HG03280 (cell line): Measurements from ENCODE around the gene TAF13.
A peak's percentile ranks its signal among the peaks of the same experiment; 100 is the strongest.
"Not testable (repeated sequence)": the region's sequence is repeated elsewhere in the genome, so short reads cannot be mapped to it uniquely, and the experiment has no call there.

Experiments
- ATAC-seq: cut with Tn5 transposase; IDR thresholded peaks from one replicate; pipeline ENCODE4 v1.9.1; 2021; ENCODE audit warnings: mild to moderate bottlenecking, moderate library complexity; ENCODE audit not compliant: unreplicated experiment

Gene TAF13

DNA sequence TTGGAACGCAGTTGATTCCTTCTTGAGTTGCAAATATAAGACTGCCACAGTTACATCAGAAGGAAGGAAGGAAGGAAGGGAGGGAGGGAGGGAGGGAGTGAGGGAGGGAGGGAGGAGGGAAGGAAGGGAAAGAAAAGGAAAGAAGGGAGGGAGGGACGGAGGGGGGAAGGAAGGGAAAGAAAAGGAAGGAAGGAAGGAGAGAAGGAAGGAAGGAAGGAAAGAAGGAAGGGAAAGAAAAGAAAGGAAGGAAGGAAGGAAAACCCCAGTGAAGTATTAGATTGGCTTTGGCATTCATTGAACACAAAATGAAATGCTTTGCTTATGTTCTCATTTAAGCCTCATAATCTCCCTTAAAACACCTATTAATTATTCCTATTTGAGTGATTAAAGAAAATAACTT lies 27.5 kb downstream of the TAF13 start:
- ATAC-seq: no peak

DNA sequence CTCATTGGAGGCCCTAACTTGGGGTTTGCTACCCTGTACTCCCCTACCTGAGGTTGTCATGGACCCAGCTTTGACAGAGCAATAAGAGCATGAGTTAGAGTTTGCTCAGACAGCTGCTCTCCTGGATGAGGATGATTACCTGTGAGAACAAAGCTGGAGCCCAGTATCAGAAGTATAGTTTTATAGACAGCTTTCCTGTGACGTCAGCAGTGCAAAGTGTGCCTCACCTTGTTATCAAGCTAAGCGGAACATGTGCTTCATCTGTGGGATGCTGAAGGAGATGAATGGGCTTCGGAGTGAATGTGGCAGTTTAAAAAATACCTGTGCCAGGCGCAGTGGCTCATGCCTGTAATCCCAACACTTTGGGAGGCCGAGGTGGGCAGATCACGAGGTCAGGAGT lies 28.5 kb downstream of the TAF13 start:
- ATAC-seq: no peak

DNA sequence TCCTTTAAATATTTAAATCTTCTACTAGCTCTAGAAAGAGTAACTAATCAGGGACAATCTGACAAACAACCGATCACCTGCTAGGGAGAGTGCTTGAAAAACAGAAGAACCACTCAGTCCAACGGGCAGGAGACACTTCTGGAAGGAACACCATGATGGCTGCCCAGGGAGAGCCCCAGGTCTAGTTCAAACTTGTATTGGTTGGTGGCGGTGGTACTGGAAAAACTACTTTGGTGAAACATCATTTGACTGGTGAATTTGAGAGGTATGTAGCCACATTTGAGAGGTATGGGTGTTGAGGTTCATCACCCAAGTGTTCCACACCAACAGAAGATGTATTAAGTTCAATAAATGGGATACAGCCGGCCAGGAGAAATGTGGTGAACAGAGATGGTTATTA lies 29.1 kb downstream of the TAF13 start:
- no peak for ATAC-seq

DNA sequence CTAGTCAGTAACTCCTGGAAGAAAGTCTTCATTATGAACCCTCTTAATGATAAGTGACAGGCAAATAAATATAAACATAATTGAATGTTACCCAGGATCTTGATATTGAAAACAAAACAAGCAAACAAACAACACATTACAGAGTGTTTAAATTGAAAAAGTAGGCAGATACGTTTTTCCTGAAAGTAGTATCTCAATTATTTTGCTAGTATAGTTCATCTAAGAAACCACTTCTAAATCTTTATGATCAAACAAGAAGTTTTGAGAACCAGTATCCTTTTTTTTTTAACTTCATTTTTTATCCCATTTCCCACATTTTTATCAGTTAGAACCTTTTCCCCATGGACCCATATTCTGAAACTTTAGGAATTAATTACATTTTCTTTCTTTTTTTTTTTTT lies 30.2 kb downstream of the TAF13 start:
- no peak for ATAC-seq

DNA sequence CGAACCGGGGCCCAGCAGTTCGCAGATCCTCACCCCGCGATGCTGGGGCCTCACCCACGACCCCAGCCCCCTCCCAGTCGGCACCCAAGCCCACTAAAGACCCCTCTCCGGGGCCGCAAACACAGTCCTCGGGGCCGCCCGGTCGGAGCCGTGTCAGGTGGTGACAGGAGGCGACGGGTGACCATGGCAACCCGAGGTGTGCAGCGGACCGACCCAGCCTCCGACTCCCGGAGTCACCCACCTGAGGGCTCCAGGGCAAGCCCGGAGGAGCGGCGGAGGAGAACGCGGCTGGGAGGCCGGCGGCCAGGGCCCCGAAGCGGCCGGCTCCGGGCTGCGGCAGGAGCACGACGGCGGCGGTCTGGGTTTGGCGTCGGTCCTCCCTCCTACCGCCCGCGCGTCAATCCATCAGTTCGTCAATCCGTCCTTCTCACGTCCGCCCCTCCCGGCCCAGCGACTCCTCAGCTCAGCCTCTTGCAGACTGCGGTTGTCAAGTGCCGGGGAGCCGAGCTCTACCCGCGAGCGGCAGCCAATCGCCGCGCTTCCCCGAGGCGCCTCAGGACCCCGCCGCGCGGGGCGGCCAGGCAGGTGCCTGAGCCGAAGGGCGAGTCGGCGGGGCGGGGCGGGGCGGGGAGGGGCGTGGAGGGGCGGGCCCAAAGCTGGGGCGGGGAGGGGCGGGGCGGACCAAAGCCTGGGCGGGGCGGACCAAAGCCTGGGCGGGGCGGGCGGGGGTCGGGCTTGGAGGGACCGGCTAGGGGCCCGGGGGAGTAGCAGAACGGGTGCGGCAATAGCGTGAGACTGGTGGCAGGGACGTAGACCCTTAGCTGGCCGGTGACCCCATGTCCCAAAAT lies 34.0 kb downstream of the TAF13 start, which contains the start of gene WDR47:
Gene WDR47, minus strand, starts transcription at position 482 of the 848 bp plus-strand sequence. CDS start 18,590 bp downstream, outside the sequence.
- peak; percentile 94 for ATAC-seq

DNA sequence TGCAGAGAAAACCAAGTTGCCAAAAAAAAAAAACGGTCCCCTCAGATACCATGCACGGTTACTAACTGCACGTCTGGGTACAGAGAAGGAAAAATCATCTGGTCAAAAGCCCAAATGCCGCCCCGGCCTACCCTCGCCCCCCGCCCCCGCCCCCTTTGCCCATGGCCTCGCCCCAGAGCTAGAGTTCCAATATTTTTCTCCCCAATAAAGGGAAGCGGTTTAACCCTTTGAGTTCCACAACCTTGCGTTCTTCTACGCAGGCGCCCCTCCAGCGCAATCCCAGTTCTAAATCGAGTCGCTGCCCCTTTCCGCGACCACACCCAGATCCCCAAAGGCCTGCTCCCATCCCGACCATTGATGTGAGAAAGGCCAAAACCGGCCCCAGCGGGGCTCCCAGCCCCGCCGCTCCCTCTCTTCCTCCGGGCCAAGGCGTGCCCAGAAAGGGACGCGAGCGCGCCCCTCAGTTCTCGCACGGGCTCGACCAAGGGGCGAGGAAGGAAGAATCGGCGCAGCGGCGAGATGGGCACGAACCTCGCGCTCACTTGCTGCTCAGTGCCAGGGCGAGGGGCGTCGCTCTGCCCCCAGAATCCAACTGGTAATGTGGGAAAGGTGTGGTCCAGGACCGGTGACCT lies 34.7 kb downstream of the TAF13 start:
- ATAC-seq: peak; percentile 27

DNA sequence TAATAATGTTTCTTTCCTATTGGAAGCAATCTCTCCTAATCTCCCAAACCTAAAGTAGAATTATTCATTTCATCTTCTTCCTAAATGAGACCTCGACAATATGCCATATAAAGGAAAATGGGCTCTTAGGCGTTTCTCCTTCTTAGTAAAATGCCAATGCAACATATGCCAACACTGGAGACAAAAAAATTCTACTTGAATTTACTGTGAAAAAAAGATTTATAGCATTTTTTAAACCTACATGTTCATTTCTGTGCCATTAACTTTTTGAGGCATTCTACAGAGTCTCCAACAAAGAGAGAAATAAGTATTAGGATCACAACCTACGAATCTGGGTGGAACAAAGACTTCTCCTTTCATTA lies 35.2 kb downstream of the TAF13 start:
- no peak for ATAC-seq

DNA sequence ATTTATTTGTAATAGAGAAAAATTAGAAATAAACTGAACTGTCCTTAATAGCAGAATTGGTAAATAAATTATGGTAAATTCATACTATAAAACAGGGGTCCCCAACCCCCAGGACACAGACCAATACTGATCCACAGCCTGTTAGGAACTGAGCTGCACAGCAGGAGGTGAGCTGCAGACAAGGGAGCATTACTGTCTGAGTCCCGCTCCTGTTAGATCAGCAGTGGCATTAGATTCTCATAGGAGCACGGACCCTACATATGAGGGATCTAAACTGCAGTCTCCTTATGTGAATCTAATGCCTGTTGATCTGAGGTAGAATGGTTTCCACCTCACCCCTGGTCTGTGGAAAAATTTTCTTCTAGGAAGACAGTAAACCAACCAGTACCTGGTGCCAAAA lies 41.4 kb downstream of the TAF13 start:
- ATAC-seq: no peak

DNA sequence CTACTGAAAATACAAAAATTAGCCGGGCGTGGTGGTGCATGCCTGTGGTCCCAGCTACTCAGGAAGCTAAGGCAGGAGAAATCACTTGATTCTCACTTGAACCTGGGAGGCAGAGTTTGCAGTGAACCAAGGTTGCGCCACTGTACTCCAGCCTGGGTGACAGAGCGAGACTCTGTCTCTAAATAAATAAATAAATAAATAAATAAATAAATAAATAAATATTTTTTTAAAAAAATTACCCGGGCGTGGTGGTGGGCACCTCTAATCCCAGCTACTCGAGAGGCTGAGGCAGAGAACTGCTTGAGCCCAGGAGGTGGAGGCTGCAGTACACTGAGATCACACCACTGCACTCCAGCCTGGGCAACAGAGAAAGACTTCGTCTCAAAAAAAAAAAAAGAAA lies 46.3 kb downstream of the TAF13 start:
- ATAC-seq: not testable (repeated sequence)

DNA sequence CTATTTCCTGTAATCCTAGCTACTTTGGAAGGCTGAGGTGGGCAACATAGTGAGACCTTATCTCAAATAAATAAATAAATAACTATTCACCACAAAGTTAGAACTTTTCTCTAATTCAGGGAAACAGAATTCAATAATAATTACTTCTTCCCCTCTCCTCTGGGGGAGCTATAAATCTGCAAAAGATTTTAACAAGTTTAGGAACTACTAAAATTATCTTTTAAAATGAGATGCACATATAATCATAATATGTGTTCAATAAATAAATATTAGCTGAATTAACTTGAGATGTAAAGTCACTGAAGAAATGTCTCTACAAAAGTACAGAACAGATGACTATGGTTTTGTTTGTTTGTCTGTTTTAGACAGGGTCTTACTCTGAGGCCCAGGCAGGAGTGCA lies 48.0 kb downstream of the TAF13 start:
- ATAC-seq: no peak

DNA sequence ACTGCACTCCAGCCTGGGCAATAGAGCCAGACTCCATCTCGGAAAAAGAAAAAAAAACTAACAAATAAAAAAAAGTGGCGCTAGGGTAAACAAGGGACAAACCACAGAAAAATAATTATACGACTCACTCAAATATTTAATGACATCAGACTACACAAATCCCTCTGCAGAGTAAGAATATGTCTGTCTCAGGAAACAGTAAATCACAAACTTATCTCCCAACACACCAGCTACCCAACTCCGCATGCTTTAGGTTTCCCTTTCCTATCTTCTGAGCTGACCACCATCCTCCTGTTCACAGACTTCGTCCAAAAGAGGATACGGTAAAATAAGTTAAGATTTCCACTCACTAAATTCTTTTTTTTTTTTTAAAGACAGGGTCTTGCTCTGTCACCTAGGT lies 50.1 kb downstream of the TAF13 start:
- no peak for ATAC-seq

DNA sequence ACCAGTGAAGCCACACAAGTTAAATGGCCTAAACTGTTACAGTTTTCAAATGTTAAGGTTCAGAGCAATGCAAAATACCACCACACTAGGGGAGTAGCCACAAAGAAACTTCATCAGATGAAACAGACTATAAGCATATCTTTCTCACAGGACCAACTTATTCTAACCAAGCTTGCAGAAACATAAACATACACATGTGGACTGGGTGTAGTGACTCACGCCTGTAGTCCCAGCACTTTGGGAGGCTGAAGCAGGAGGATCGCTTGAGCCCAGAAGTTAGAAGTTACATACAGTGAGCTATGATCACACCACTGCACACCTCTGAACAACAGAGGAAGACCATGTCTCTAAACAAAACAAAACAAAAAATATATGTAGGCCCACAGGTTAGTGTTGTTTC lies 51.2 kb downstream of the TAF13 start:
- no peak for ATAC-seq

DNA sequence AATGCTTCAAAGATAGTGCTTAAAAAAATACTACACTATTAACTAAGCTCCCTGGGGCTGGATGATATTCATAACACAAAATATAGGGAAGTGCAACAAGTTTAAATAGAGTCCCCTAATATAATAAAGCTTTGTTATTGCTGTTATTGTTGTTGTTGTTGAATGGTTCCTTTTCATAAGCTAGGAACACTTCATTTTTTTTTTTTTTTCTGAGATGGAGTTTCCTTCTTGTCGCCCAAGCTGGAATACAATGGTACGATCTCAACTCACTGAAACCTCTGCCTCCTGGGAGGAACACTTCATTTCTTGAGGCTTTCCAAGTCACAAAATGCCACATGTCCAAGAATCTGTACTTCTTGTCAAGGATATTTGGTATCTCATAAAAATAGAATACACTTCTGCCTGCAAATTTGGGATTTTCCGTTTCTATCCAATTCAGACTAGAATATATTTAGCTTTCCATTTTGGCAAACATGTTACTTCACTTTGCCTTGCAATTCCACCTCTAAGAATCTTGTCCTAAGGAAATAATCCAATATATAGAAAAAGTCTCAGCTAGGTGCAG lies 55.0 kb downstream of the TAF13 start:
- no peak for ATAC-seq

DNA sequence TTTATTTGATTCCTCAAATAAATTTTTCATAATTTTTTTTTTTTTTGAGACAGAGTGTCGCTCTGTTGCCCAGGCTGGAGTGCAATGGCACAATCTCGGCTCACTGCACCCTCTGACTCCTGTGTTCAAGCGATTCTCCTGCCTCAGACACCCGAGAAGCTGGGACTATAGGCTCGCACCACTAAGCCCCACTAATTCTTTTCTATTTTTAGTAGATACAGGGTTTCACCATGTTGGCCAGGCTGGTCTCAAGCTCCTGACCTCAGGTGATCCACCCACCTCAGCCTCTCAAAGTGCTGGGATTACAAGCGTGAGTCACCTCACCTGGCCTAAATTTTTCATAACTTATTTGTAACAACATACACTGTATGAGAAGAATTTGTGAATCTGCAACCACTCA lies 58.1 kb downstream of the TAF13 start:
- not testable (repeated sequence) for ATAC-seq

DNA sequence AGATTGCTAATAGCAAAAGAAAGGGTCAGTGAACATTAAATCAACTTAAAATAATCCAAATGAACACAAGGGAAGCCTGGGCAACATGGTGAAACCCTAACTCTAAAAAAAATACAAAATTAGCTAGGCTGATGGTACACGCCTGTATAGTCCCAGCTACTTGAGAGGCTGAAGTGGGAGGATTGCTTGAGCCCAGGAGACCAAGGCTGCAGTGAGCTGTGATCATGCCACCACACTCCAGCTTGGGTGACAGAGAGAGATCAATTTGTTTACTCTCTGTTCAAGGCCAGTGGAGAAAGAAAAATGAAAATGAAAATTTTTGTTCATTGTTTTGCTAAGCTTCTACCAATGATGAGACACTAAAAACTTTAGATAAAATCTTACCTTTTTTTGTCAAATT lies 58.7 kb downstream of the TAF13 start:
- ATAC-seq: no peak
